Activated CD4-positive, alpha-beta T cell treated with anti-CD3 and anti-CD28 coated beads for 48 hours (primary cell): ENCODE measurements around the gene TNFRSF12A.

Source experiments
- DNase-seq: peaks from one replicate; pipeline ENCODE4 v3.0.0-alpha.2; 2020

The TNFRSF12A gene

GRCh38 chr16:3027489-3027795 lies 7.3 kb downstream of the TNFRSF12A start:
- no peak for DNase-seq

- DNase-seq = peak; percentile 92
Measured at GRCh38 chr16:3027983-3028715, 8.0 kb downstream of the TNFRSF12A start.

GRCh38 chr16:3028716-3029319 lies 8.7 kb downstream of the TNFRSF12A start:
- DNase-seq = no peak

- peak; percentile 69 for DNase-seq
Measured at GRCh38 chr16:3029491-3030221, 9.5 kb downstream of the TNFRSF12A start.

- no peak for DNase-seq
Measured at GRCh38 chr16:3030222-3031212, 10.3 kb downstream of the TNFRSF12A start.

GRCh38 chr16:3032624-3033023 lies 12.5 kb downstream of the TNFRSF12A start:
- DNase-seq = no peak

GRCh38 chr16:3035289-3035971 lies 15.3 kb downstream of the TNFRSF12A start:
- DNase-seq = no peak

GRCh38 chr16:3035972-3036725 lies 16.0 kb downstream of the TNFRSF12A start:
- no peak for DNase-seq

- DNase-seq = no peak
Measured at GRCh38 chr16:3036726-3037315, 16.7 kb downstream of the TNFRSF12A start, which contains the start of gene BICDL2. TSS of gene BICDL2 (minus strand) at chr16:3036944. CDS start at chr16:3035496, 1,448 bp downstream.

- DNase-seq = no peak
Measured at GRCh38 chr16:3038256-3038655, 18.1 kb downstream of the TNFRSF12A start.

GRCh38 chr16:3038896-3039295 lies 18.7 kb downstream of the TNFRSF12A start:
- DNase-seq = no peak

GRCh38 chr16:3042376-3042775 lies 22.2 kb downstream of the TNFRSF12A start:
- no peak for DNase-seq

GRCh38 chr16:3044708-3045107 lies 24.5 kb downstream of the TNFRSF12A start:
- DNase-seq = no peak

- no peak for DNase-seq
Measured at GRCh38 chr16:3045758-3046640, 25.8 kb downstream of the TNFRSF12A start, which contains the start of gene MMP25. TSS of gene MMP25 (plus strand) at chr16:3046561. CDS start at chr16:3046918, 357 bp downstream.

- no peak for DNase-seq
Measured at GRCh38 chr16:3046641-3047386, 26.6 kb downstream of the TNFRSF12A start.

- no peak for DNase-seq
Measured at GRCh38 chr16:3047387-3047720, 27.2 kb downstream of the TNFRSF12A start.

GRCh38 chr16:3049921-3050481 lies 29.8 kb downstream of the TNFRSF12A start:
- no peak for DNase-seq

GRCh38 chr16:3050487-3050886 lies 30.3 kb downstream of the TNFRSF12A start:
- DNase-seq = no peak

GRCh38 chr16:3051009-3051408 lies 30.8 kb downstream of the TNFRSF12A start:
- no peak for DNase-seq
